GM21390 (cell line): ENCODE data around the gene PCA3.

Experiments
- ATAC-seq: cut with Tn5 transposase; IDR thresholded peaks from one replicate; pipeline ENCODE4 v1.9.1; 2021; ENCODE audit not compliant: unreplicated experiment

Gene PCA3

DNA sequence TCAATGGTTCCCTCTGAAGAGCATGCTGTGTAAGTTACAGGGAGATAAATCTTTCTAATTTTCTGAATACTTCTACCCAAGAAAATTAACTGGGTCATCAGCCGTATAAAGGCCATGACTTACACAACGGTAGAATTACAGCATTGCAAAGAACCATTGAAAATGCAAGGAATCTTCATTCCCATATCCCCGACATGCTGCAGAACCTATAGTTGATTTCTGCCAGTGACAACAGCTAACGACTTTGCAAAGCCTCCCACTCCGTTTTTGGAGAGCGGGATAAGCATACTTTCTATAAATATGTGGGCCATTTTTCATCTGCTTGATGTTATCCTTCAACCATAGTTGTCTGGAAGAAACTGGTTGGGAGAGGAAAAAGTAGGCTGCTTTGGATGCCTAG lies 56.2 kb downstream of the PCA3 start:
- ATAC-seq = no peak

DNA sequence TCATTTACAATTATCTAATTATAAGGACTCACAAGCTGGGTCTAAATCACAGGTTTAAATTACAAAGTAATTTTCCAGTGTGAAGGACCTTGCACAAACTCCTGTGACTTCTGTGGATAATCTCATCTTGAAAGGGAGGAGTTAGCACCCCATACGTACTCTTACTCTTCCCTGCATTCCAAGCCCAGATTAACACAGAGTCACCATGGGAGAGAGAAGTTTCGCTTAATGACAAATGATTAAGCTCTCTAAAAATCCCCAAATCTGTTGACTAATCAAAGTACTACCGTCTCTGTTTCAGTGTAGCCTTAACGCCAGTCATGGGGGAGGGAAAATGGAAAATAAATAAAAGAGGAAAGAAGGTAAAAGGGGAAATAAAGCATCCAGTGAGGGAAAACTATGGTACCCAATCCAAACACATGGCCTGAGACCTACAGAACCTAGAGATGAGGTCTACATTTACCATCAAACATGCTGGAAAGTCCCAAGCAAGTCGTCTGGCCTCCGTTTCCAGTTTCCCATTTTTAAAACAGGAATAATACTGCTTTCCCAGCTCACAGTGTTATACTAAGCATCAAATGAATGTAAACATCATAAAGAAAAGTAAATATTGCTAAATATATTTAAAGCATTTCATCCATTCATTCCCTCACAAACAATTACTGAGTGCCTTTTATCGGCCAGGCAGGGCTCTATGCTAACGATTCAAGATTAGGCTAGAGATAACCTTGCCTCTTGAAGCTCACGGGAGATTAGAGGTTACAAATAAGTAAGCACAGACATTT lies 63.2 kb downstream of the PCA3 start:
- ATAC-seq = no peak

DNA sequence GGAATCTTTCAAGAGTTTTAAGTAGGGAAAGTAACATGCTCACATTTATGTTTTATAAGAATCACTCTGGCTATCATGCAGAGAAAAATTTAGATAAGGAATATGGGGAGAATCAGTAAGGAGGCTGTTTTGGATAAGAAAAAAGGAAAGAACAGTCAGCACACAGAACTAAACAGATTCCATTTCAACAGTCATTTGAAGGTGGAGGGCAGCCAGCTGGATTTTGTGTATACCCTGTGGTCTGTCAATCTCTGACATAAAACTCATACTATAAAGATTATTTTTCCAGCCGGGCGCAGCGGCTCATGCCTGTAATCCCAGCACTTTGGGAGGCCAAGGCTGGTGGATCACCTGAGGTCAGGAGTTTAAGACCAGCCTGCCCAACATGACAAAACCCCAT lies 64.2 kb downstream of the PCA3 start:
- ATAC-seq = no peak

DNA sequence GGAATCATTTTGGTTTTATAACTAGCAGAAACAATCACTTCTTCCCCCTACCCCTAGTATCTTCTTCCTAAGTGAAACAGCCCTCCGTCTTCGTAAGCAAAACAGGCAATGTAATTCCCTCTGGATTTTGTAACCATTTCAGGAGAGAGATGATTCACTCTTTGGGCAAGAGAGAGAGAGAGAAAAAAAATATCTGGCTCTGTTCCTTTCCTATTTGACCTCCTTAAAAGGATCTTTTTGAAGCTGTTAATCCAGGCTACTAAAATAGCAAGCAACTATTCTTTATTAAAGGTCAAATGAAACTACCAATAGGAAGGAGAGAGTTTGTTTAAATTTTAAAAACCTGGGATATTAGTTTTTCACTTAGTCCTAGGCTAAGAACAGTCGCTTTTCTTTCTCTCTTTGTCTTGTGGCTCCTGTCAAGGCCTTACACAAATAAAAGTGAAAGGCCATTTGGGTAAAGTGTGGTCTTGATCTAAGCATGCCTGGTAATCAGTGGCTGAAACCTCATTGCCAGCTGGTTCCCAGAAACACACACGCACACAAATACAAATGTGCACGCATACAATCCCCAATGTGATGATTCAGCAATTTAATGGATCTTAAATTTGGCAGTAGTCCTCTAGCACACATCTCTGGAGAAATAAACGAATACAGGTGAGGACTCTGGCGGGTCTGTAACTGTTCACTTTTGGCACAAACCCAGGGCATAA lies 71.5 kb downstream of the PCA3 start:
- no peak for ATAC-seq
